GM23338 (cell line): ENCODE results near the gene APOBEC3A. TPM values are rescaled to one million over a fixed set of nuclear protein-coding genes. Genes with fewer than 3 reads are reported as not detected.

ENCODE experiments used
- ATAC-seq: fragments of 200-7000 bp; cut with Tn5 transposase; 3 replicates; pipeline ENCODE4 v1.9.1; 2020
- DNase-seq: peaks from one replicate; pipeline ENCODE4 v3.0.0-alpha.2; 2015; ENCODE audit warnings: low spot score
- H2AFZ ChIP-seq: fragments of 200-600 bp; sonication (generic); 2 replicates; pipeline ENCODE4 v1.8.0; 2016; ENCODE audit warnings: antibody characterized with exemption, mild to moderate bottlenecking, moderate library complexity
- H3F3A ChIP-seq: fragments of 200-600 bp; sonication (generic); replicated peaks from 2 replicates; pipeline ENCODE4 v1.8.0; 2017; ENCODE audit warnings: antibody characterized with exemption, mixed run types, low read depth
- H3K27ac ChIP-seq: fragments of 200-600 bp; sonication (generic); 2 replicates; pipeline ENCODE4 v1.6.1; 2016; ENCODE audit warnings: low read depth
- H3K27me3 ChIP-seq: fragments of 200-600 bp; sonication (generic); 2 replicates; pipeline ENCODE4 v1.8.0; 2016; ENCODE audit warnings: mild to moderate bottlenecking, mixed run types, moderate library complexity; ENCODE audit not compliant: insufficient read depth
- H3K36me3 ChIP-seq: fragments of 200-600 bp; sonication (generic); 2 replicates; pipeline ENCODE4 v1.8.0; 2016; ENCODE audit warnings: mild to moderate bottlenecking; ENCODE audit not compliant: insufficient read depth
- H3K4me1 ChIP-seq: fragments of 200-600 bp; sonication (generic); 2 replicates; pipeline ENCODE4 v1.8.0; 2016; ENCODE audit warnings: mild to moderate bottlenecking, moderate library complexity; ENCODE audit not compliant: insufficient read depth
- H3K4me2 ChIP-seq: fragments of 200-600 bp; sonication (generic); 2 replicates; pipeline ENCODE4 v1.7.1; 2017; ENCODE audit warnings: mixed run types
- H3K4me3 ChIP-seq: fragments of 200-600 bp; sonication (generic); 2 replicates; pipeline ENCODE4 v1.6.1; 2016; ENCODE audit warnings: mixed run types
- H3K79me2 ChIP-seq: fragments of 200-600 bp; sonication (generic); replicated peaks from 2 replicates; pipeline ENCODE4 v1.8.0; 2017; ENCODE audit warnings: mild to moderate bottlenecking; ENCODE audit not compliant: insufficient read depth
- H3K9me2 ChIP-seq: fragments of 200-600 bp; sonication (generic); 2 replicates; pipeline ENCODE4 v1.8.0; 2017; ENCODE audit not compliant: insufficient read depth
- H4K20me1 ChIP-seq: fragments of 200-600 bp; sonication (generic); replicated peaks from 2 replicates; pipeline ENCODE4 v1.8.0; 2017; ENCODE audit warnings: mild to moderate bottlenecking; ENCODE audit not compliant: insufficient read depth
- H3K27ac Mint-ChIP-seq: 2 replicates; pipeline ENCODE4 v1.8.0; 2020; ENCODE audit warnings: inconsistent platforms, mild to moderate bottlenecking, moderate library complexity, mixed read lengths
- H3K27me3 Mint-ChIP-seq: 3 replicates; pipeline ENCODE4 v1.8.0; 2022; ENCODE audit warnings: low read depth, mild to moderate bottlenecking, moderate library complexity, mixed read lengths, inconsistent platforms; ENCODE audit not compliant: insufficient read depth, poor library complexity
- H3K36me3 Mint-ChIP-seq: 3 replicates; pipeline ENCODE4 v1.8.0; 2021; ENCODE audit warnings: low read depth, mild to moderate bottlenecking, inconsistent platforms, moderate library complexity, mixed read lengths
- H3K4me1 Mint-ChIP-seq: 3 replicates; pipeline ENCODE4 v1.8.0; 2020; ENCODE audit warnings: mild to moderate bottlenecking, inconsistent platforms, mixed read lengths
- H3K4me3 Mint-ChIP-seq: 3 replicates; pipeline ENCODE4 v1.8.0; 2021; ENCODE audit warnings: moderate library complexity, mild to moderate bottlenecking, inconsistent platforms, mixed read lengths
- H3K9me3 Mint-ChIP-seq: 3 replicates; pipeline ENCODE4 v1.8.0; 2020; ENCODE audit warnings: moderate library complexity, mild to moderate bottlenecking, inconsistent platforms, mixed read lengths
- CREB1 ChIP-seq: fragments of 250-450 bp; sonication (Bioruptor Pico); IDR thresholded peaks from 2 replicates; pipeline ENCODE4 v1.5.0; 2020; ENCODE audit warnings: low read depth, mild to moderate bottlenecking, moderate library complexity
- CTCF ChIP-seq, 2 experiments: fragments of 200-600 bp in 1 of 2; sonication (generic) in 1 of 2; conservative IDR thresholded peaks; 2 replicates each; pipeline versions ENCODE4 v1.5.1 to v1.6.1; 2016 to 2017; ENCODE audit warnings: antibody characterized with exemption in 2 of 2, low read depth in 2 of 2, mild to moderate bottlenecking in 2 of 2, moderate library complexity in 1 of 2
- ETS1 ChIP-seq: IDR thresholded peaks from 2 replicates; pipeline ENCODE4 v1.6.1; 2016; ENCODE audit warnings: antibody characterized with exemption
- EZH2phosphoT487 ChIP-seq: fragments of 200-600 bp; sonication (generic); IDR thresholded peaks from one replicate; pipeline ENCODE4 v1.8.1; 2018; ENCODE audit warnings: antibody characterized with exemption; ENCODE audit not compliant: unreplicated experiment
- NANOG ChIP-seq: IDR thresholded peaks from 2 replicates; pipeline ENCODE4 v1.6.1; 2016; ENCODE audit warnings: antibody characterized with exemption, borderline replicate concordance
- REST ChIP-seq: IDR thresholded peaks from one replicate; pipeline ENCODE4 v1.6.1; 2018; ENCODE audit warnings: antibody characterized with exemption; ENCODE audit not compliant: unreplicated experiment
- ZNF114 ChIP-seq: fragments of 250-450 bp; sonication (Bioruptor Pico); IDR thresholded peaks from 2 replicates; pipeline ENCODE4 v1.5.0; 2020; ENCODE audit warnings: mild to moderate bottlenecking, moderate library complexity
- ZNF462 ChIP-seq: fragments of 250-450 bp; sonication (Bioruptor Pico); IDR thresholded peaks from 2 replicates; pipeline ENCODE4 v1.5.0; 2020; ENCODE audit warnings: mild to moderate bottlenecking, moderate library complexity
- polyA plus RNA-seq: library from polyadenylated mRNA; unstranded; fragments of >200 nt; fragmentation: Nextera tagmentation; extraction: Ambion mirVana; gene quantifications from 2 replicates; pipeline ENCODE4 v1.2.1, GENCODE V29; 2016
- total RNA-seq: library from RNA; depleted of rRNA; stranded (reverse); fragments of >200 nt; shearing (Covaris generic); gene quantifications from 2 replicates; pipeline ENCODE4 v1.2.3, GENCODE V29; 2014

APOBEC3A gene
- total and polyA plus RNA-seq, 2 experiments from 2014 or later = 0.21 TPM; not detected in 1

GRCh38 chr22:38996105-38996504, 38.7 kb downstream of the APOBEC3A start (continued):
- TF ChIP-seq REST (no peak), ZNF462 (CRISPR knock-in tag) (no peak), ZNF114 (CRISPR knock-in tag) (no peak), CREB1 (CRISPR knock-in tag) (no peak)

- Histone ChIP-seq H3K27me3 (no peaks in the 10 kb centered on the region), H3K4me3 (no peak overlapping the region), H3F3A (peaks cover 5% of the 10 kb centered on the region; the same call in 1 of the 2 replicates), H3K4me1 (peaks cover 2% of the 10 kb centered on the region), H4K20me1 (no peaks in the 10 kb centered on the region), H3K9me2 (no peaks in the 10 kb centered on the region), H2AFZ (no peak overlapping the region), H3K36me3 (no peaks in the 10 kb centered on the region), H3K4me2 (no peak overlapping the region), H3K27ac (no peak overlapping the region), H3K79me2 (no peaks in the 10 kb centered on the region)
- H3K4me3 Mint-ChIP-seq = no peak overlapping the region
- H3K9me3 Mint-ChIP-seq = peaks cover 10% of the 10 kb centered on the region; the same call in 2 of the 3 replicates
- DNase-seq = no peak
- H3K4me1 Mint-ChIP-seq = peaks cover 40% of the 10 kb centered on the region
- 0 out of 2 replicates have a peak overlapping the region, but pooled peaks have one; percentile 44 for H3K27ac Mint-ChIP-seq
- peaks cover 17% of the 10 kb centered on the region for H3K27me3 Mint-ChIP-seq
- ATAC-seq = no peak
- peaks cover 11% of the 10 kb centered on the region for H3K36me3 Mint-ChIP-seq
- TF ChIP-seq CREB1 (CRISPR knock-in tag) = no peak
- TF ChIP-seq NANOG = no peak
- no peak for TF ChIP-seq CTCF (conservative IDR thresholded peaks at IDR 0.05; ENCODE audit: low read depth in 2 of 2)
- no peak for TF ChIP-seq ETS1
- no peak for TF ChIP-seq REST
- no peak for TF ChIP-seq ZNF114 (CRISPR knock-in tag)
- no peak for TF ChIP-seq EZH2phosphoT487
Measured at GRCh38 chr22:38997518-38997917, 40.1 kb downstream of the APOBEC3A start.
